Activated CD8-positive, alpha-beta T cell treated with anti-CD3 and anti-CD28 coated beads for 36 hours (primary cell): ENCODE data around the gene TNNI3. TPM values are rescaled to one million over a fixed set of nuclear protein-coding genes. Genes with fewer than 3 reads are reported as not detected.
"Not testable (repeated sequence)": the region's sequence is repeated elsewhere in the genome, so short reads cannot be mapped to it uniquely, and the experiment has no call there.

ENCODE experiments used
- ATAC-seq: fragments of 200-7000 bp; cut with Tn5 transposase; one replicate; pipeline ENCODE4 v1.10.0; 2021; ENCODE audit warnings: mild to moderate bottlenecking, moderate library complexity
- CTCF ChIA-PET: fragments of 350-600 bp; sonication (Branson Sonifier 250); formaldehyde crosslinking; loops from one replicate; lab custom pipeline; 2021; ENCODE audit warnings: antibody characterized with exemption; lab: Charles Lee
- POLR2A ChIA-PET: fragments of 350-600 bp; sonication (Branson Sonifier 250); formaldehyde crosslinking; loops from one replicate; lab custom pipeline; 2021; ENCODE audit warnings: antibody characterized with exemption; lab: Charles Lee
- DNase-seq: peaks from one replicate; pipeline ENCODE4 v3.0.0-alpha.2; 2020
- H3K27ac Mint-ChIP-seq: one replicate; pipeline ENCODE4 v1.8.0; 2021; ENCODE audit warnings: mild to moderate bottlenecking, mixed read lengths
- H3K27me3 Mint-ChIP-seq: one replicate; pipeline ENCODE4 v1.8.0; 2021; ENCODE audit warnings: mixed read lengths
- H3K36me3 Mint-ChIP-seq: one replicate; pipeline ENCODE4 v1.8.0; 2021; ENCODE audit warnings: low read depth, mixed read lengths
- H3K4me1 Mint-ChIP-seq: one replicate; pipeline ENCODE4 v1.8.0; 2021; ENCODE audit warnings: low read depth, mixed read lengths
- H3K4me3 Mint-ChIP-seq: one replicate; pipeline ENCODE4 v1.8.0; 2021; ENCODE audit warnings: mild to moderate bottlenecking, moderate library complexity, mixed read lengths
- H3K9me3 Mint-ChIP-seq: one replicate; pipeline ENCODE4 v1.8.0; 2021; ENCODE audit warnings: mixed read lengths
- intact Hi-C: fragments of 100-400 bp; cut with micrococcal nuclease; formaldehyde crosslinking; loops from one replicate; pipeline ENCODE4 v1.10.0; 2022
- total RNA-seq, 2 experiments: library from RNA; stranded (reverse); gene quantifications; one replicate each; pipeline ENCODE4 v1.2.3, GENCODE V29; 2021
- TF ChIP-seq, protein P1 (sequence below): fragments of 200-600 bp; IDR thresholded peaks from one replicate; pipeline ENCODE4 v1.8.0; 2022; ENCODE audit warnings: antibody characterized with exemption, mild to moderate bottlenecking

TNNI3 gene
- total RNA-seq, 2 experiments from 2014 or later: not detected

DNA sequence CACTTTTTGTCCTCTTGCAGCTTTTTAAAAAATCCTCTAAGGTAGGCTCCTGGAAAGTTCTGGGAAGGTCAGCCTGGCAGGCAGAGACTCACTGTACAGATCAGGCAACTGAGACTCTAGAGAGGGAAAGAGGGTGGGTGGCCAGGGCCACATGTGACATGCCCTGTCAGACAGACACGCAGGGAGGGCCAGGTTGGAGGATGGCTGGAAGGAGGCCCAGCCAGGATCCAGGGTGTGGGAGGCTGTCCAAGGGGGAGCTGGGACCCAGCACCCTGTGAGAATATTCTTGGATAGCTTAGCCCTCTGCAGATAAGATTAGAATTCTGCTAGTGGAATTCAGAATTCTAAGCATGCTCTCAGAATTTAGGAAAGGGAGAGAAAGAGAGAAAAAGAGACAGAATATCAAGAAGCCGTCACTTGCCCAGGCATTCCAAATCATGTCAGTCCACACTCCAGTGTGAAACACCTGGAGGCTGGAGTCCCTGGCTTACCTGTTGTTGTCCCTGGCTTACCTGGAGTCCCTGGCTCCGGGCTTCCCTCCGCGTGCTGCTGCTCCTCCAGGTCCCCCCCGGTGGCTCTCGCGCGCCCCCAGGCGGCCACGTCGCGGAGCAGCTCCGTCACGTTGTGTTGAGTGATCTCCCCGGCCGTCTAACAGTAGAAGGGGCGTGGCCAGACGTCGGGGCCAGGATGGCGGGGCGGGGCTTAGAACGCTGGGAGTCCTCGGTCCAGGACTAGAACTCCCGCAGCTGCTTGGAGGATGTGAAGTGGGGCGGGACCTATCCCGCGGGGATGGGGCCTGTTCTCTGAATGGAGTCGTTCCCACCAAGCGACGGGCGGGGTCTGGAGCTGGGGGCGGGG lies 2.8 kb upstream of the TNNI3 start:
- peak; percentile 98 for ATAC-seq
- Mint-ChIP-seq H3K4me1 (peaks cover 8% of the 10 kb centered on the region), H3K9me3 (no peaks in the 10 kb centered on the region), H3K27ac (no peak overlapping the region), H3K27me3 (peaks cover 46% of the 10 kb centered on the region), H3K36me3 (no peaks in the 10 kb centered on the region), H3K4me3 (no peak overlapping the region)
- CTCF ChIA-PET: interaction anchor here (0.6 to 2.8 kb wide), 28 partner anchors 9 to 308 kb away, joined by 3 to 19 read pairs (median 4); partner anchors contain the start of genes ISOC2, KMT5C, PPP6R1 and RDH13
- POLR2A ChIA-PET: interaction anchor here (0.8 to 1.2 kb wide), 4 partner anchors 9 to 247 kb away, joined by 3 read pairs; partner anchors contain the start of genes TMEM238 and UBE2S
- intact Hi-C loops: no loop called here
- TF ChIP-seq, protein P1, sequence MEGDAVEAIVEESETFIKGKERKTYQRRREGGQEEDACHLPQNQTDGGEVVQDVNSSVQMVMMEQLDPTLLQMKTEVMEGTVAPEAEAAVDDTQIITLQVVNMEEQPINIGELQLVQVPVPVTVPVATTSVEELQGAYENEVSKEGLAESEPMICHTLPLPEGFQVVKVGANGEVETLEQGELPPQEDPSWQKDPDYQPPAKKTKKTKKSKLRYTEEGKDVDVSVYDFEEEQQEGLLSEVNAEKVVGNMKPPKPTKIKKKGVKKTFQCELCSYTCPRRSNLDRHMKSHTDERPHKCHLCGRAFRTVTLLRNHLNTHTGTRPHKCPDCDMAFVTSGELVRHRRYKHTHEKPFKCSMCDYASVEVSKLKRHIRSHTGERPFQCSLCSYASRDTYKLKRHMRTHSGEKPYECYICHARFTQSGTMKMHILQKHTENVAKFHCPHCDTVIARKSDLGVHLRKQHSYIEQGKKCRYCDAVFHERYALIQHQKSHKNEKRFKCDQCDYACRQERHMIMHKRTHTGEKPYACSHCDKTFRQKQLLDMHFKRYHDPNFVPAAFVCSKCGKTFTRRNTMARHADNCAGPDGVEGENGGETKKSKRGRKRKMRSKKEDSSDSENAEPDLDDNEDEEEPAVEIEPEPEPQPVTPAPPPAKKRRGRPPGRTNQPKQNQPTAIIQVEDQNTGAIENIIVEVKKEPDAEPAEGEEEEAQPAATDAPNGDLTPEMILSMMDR: peak; percentile 94
- peak; percentile 96 for DNase-seq

- H3K9me3 Mint-ChIP-seq: no peaks in the 10 kb centered on the region
- H3K36me3 Mint-ChIP-seq: no peaks in the 10 kb centered on the region
- peak; percentile 31 for DNase-seq
- no peak overlapping the region for H3K27ac Mint-ChIP-seq
- TF ChIP-seq, protein P1: no peak
- CTCF ChIA-PET: interaction anchor here (0.6 to 2.8 kb wide), 14 partner anchors 8 to 278 kb away, joined by 3 to 19 read pairs (median 4); no protein-coding TSS in a partner anchor
- no peak for ATAC-seq
- POLR2A ChIA-PET: interaction anchor here (0.7 kb wide), 1 partner anchor 116 kb away, joined by 3 read pairs; no protein-coding TSS in a partner anchor
- intact Hi-C loops: no loop called here
- H3K27me3 Mint-ChIP-seq: peaks cover 46% of the 10 kb centered on the region
- H3K4me3 Mint-ChIP-seq: no peak overlapping the region
- H3K4me1 Mint-ChIP-seq: peaks cover 13% of the 10 kb centered on the region
Observed at GRCh38 chr19:55158848-55159749, 1.6 kb upstream of the TNNI3 start.

DNA sequence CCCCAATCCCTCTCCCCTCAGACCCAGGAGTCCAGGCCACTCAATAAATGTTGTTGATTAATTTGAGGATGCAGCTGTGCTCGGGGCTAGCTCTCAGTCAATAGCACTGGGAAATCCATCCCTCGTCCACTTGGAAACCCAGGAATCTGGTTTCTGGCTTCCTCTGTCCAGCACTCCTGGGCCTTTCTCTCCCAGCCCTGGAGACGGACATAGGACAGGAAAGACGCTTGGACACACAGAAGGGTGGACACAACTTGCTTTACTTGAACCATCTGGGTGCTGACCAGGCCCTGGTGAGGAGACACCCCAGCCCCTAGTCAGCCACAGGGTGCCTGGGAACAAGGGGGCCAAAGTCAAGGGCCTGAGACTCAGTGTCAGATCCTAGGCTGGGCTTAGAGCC lies 891 bp upstream of the TNNI3 start:
- TF ChIP-seq, protein P1: no peak
- ChIA-PET CTCF (interaction anchor here (1.0 to 2.8 kb wide), 4 partner anchors 9 to 70 kb away, joined by 3 to 19 read pairs (median 4); no protein-coding TSS in a partner anchor), POLR2A (interaction anchor here (0.7 kb wide), 1 partner anchor 115 kb away, joined by 3 read pairs; no protein-coding TSS in a partner anchor)
- H3K4me3 Mint-ChIP-seq: no peak overlapping the region
- peaks cover 16% of the 10 kb centered on the region for H3K4me1 Mint-ChIP-seq
- peaks cover 41% of the 10 kb centered on the region for H3K27me3 Mint-ChIP-seq
- no peaks in the 10 kb centered on the region for H3K36me3 Mint-ChIP-seq
- ATAC-seq (no peak), DNase-seq (no peak)
- no peaks in the 10 kb centered on the region for H3K9me3 Mint-ChIP-seq
- intact Hi-C loops: no loop called here
- H3K27ac Mint-ChIP-seq: no peak overlapping the region

DNA sequence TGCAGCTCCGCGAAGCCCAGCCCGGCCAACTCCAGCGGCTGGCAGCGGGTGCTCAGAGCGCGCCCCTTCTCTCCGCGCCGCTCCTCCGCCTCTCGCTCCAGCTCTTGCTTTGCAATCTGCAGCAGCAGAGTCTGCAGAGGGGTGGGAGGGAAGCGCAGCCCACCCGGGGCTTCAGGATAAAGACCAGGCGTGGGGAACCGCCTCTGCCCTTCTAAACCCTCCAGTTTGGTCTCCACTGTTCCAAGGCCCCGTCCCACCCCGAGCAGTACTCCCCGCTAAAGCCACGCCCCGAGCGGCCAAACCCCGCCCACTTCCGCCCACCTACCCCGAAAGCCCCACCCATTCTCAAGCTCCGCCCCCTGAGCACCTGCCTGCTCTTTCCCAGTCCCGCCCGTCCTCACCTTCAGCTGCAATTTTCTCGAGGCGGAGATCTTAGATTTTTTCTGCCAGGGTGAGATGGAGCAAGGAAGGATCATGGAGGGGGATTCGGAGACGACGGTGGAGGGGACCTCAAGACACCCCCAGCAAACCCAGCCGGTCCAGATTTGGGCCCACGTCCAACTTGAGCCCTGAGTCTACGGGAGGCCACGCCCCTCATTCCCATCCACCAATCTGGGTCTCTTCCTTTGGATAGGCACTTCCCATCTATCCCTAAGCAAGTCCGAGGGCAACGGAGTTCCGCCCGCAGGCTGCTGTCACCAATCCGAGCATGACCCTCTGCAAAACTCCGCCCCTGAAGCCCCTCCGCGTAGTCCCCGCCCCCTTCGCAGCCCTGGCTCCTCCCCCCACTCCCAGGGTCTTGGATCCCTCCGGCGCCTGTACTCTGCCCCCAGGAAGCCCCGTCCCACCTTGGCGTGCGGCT lies 1.1 kb downstream of the TNNI3 start:
- H3K27ac Mint-ChIP-seq: no peak overlapping the region
- TF ChIP-seq, protein P1: no peak
- CTCF ChIA-PET: no interaction called here
- POLR2A ChIA-PET: no interaction called here
- peaks cover 8% of the 10 kb centered on the region for H3K9me3 Mint-ChIP-seq
- intact Hi-C loops: no loop called here
- peaks cover 41% of the 10 kb centered on the region for H3K27me3 Mint-ChIP-seq
- H3K4me1 Mint-ChIP-seq: peaks cover 24% of the 10 kb centered on the region
- DNase-seq (peak; percentile 62), ATAC-seq (peak; percentile 29)
- no peaks in the 10 kb centered on the region for H3K36me3 Mint-ChIP-seq
- no peak overlapping the region for H3K4me3 Mint-ChIP-seq

DNA sequence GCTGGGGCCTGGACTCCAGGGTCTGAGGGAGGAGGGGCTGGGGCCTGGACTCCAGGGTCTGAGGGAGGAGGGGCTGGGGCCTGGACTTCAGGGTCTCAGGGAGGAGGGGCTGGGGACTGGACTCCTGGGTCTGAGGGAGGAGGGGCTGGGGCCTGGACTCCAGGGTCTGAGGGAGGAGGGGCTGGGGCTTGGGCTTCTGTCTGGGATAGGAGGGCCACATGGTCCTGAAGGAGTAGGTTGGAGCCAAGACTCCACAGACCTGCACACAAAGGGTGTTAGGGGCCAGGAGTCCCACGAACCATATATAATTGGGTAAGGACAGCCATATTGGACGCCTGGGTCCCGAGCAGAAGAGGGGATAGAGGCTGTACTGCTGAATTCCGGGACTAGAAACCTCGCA lies 1.7 kb downstream of the TNNI3 start:
- H3K27ac Mint-ChIP-seq, H3K36me3 Mint-ChIP-seq, CTCF ChIA-PET, DNase-seq, H3K4me3 Mint-ChIP-seq, POLR2A ChIA-PET, intact Hi-C loops, ATAC-seq: not testable (repeated sequence)
- peaks cover 10% of the 10 kb centered on the region for H3K9me3 Mint-ChIP-seq
- H3K4me1 Mint-ChIP-seq: peaks cover 24% of the 10 kb centered on the region
- peaks cover 41% of the 10 kb centered on the region for H3K27me3 Mint-ChIP-seq
